Islet precursor cell (in vitro differentiated cells): ENCODE data around the gene NSUN6.
A peak's percentile ranks its signal among the peaks of the same experiment; 100 is the strongest.
"Not testable (repeated sequence)": the region's sequence is repeated elsewhere in the genome, so short reads cannot be mapped to it uniquely, and the experiment has no call there.

Experiments used
- DNase-seq: peaks from one replicate; pipeline ENCODE4 v3.0.0-alpha.2; 2018

The NSUN6 gene

DNA sequence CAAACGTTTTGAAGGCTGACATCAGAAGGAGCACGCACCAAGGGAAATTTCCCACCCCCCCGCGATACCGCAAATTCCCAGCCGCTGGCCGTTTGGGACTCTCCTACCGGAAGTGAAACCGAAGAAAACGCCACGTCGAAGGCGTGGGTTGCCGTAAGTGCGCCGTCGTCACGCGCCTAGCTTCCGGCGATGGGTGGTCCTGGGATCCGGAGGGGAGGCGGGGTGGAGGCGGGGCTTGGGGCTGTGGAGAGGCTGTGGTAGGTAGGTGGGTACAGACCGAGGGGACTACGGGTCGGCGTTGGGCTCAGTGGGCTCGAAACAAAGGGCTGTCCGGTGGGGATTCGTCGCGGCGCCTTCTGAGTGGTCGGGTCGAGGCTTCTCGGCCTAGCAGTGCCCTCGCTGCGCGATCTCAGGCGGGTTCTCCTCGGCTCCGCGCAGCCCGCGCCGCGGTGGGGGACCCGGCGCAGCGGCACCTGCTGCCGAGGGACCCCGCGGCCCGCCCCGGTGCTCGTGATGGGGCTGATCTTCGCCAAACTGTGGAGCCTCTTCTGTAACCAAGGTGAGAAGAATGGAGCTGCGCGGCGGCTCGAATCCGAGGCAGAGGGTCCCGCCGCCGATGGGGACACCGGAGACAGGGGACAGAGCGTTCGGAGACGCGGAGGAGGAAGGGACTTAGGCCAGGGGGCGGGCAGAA, 7.9 kb upstream of the NSUN6 start, which contains the start of gene ARL5B:
TSS of gene ARL5B (plus strand) at position 307 of the 694 bp plus-strand sequence. CDS start at position 514, 207 bp downstream.
- peak; percentile 99 for DNase-seq

DNA sequence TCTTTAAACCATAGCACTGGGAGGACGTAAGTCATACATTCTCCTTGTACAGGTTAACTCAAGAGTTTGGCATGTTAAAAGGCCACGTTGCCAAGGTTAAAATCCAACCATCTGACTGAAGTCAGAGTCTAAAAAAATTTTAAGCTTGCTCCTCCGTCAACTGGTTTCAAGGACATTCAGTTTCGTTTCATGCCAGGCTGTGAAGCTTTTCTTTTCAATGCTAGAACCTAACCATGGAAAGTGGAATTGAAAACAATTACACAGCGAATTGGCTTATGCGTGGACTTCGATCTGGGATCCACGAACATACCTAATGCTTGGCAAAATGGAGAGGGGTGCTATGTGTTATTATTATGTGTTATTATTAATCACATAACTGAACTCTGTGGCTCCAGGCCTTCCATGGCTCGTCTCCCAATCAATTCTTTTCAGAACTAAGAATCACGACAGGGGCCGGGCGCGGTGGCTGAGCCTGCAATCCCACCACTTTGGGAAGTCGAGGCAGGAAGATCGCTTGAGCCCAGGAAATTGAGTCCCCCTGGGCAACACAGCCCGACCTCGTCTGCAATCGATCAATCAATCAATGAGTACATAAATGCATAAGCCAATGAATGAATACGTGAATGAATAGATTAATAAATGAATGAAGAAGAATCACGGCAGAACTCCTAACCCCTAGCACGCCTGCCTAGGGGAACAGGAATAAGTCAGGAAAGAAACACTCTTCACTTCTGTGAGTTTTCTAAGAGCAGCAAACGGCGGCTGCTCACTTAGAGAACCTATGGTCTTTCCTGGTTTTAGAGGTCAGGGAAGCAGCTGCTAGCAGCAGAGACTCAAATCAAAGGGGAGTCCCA, 7.1 kb upstream of the NSUN6 start:
- DNase-seq = no peak

DNA sequence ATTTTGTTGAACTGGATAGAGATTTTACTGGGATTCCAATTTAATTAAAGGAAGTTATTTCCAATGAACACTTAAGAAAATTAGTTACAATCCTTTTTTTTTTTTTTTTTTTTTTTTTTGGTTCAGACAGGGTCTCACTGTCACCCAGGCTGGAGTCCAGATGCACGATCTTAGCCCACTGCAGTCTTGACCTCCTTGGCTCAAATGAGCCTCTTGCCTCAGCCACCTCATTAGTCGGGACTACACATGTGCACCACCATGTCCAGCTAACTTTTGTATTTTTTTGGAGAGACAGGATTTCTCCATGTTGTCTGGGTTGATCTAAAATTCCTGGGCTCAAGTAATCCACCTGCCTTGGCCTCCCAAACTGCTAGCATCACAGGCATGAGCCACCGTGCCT, 5.3 kb upstream of the NSUN6 start:
- DNase-seq = no peak

GRCh38 chr10:18653112-18653511, 1.7 kb upstream of the NSUN6 start:
- DNase-seq = no peak

- DNase-seq = no peak
Observed at GRCh38 chr10:18650404-18650997, 886 bp downstream of the NSUN6 start.

DNA sequence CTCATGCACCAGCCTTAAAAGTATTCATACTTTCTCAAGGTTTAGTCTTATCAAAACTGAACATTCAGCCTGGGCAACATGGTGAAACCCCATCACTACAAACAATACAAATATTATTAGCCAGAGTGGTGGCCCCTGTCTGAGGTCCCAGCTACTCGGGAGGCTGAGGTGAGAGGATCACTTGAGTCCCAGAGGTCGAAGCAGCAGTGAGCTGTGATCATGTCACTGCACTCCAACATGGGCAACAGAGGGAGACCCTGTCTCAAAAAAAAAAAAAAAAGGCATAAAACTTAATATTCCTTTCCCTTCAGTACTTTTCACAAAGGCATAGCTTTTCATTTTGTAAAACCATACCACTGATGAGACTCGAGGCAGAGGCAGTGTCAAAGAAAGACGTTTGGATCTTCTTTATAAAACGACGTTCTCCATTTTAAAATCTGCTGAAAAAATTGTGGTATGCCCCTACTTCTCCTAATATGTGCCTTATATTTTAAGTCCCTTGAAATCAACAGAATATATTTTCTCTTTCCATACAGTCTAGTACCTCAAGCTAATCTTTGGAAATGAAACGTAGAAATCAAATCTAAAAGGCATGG, 1.9 kb downstream of the NSUN6 start:
- DNase-seq = no peak

DNA sequence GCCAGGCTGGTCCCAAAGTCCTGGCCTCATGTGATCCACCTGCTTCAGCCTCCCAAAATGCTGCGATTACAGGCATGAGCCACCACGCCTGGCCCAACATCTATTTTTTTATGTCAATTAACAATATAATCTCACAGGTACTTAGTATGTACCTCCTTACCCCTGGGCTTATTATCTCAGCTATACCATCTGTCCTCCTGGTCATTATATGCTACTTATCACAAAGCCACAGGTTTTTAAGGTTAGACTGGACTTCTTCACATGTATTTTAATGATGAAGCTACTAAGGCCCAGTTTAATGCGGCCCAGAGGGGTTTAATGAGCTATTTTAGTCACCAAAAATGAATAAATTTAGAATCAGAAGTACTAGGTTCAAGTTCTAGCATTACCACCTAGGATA, 3.4 kb downstream of the NSUN6 start:
- DNase-seq = no peak

GRCh38 chr10:18647151-18647550, 4.2 kb downstream of the NSUN6 start:
- no peak for DNase-seq

DNA sequence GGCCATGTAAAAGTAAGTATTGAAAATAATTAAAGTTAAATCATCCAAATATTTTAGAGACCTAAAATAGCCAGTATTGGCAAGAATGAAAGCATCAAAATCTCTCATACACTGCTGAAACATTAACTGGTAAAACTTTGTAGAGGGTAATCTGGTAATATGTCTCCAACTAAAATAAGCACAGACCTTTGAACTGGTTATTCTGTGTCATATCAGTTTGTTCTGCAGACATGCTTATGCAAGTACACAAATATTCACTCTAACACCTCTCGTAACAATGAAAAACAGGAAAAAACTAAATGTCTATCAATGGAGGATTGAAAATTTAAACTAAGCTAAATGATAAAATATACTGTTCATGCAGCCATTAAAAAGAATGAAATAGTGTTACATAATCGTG, 11.7 kb downstream of the NSUN6 start:
- DNase-seq = not testable (repeated sequence)

DNA sequence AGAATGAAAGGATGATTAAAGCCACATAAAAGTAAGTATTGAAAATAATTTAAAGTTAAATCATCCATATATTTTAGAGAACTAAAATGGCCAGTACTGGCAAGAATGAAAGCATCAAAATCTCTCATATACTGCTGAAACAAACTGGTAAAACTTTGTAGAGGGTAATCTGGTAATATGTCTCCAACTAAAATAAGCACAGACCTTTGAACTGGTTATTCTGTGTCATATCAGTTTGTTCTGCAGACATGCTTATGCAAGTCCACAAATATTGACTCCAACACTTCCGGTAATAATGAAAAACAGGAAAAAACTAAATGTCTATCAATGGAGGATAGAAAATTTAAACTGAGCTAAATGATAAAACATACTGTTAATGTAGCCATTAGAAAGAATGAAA, 14.0 kb downstream of the NSUN6 start:
- DNase-seq = not testable (repeated sequence)

DNA sequence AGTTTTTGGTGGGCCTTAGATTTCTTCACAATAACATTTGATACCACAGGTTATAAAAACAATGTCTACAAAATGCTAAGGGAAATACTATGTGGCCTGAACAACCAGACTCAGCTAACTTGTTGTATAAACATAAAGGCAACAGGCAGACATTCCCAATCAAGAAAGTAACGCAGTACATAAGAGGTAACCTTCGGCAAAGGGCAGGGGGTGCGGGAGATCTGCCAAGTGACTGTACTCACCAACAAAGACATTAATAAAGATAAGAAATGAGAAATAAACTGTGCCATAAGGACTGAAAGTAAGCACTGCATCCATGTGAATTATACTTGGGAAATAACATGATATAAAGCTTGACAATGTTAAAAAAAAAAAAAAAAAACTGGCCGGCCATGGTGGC, 15.4 kb downstream of the NSUN6 start:
- no peak for DNase-seq

DNA sequence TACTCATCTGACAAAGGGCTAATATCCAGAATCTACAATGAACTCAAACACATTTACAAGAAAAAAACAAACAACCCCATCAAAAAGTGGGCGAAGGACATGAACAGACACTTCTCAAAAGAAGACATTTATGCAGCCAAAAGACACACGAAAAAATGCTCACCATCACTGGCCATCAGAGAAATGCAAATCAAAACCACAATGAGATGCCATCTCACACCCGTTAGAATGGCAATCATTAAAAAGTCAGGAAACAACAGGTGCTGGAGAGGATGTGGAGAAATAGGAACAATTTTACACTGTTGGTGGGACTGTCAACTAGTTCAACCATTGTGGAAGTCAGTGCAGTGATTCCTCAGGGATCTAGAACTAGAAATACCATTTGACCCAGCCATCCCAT, 18.9 kb downstream of the NSUN6 start:
- not testable (repeated sequence) for DNase-seq

GRCh38 chr10:18627452-18628018, 23.9 kb downstream of the NSUN6 start:
- peak; percentile 93 for DNase-seq

DNA sequence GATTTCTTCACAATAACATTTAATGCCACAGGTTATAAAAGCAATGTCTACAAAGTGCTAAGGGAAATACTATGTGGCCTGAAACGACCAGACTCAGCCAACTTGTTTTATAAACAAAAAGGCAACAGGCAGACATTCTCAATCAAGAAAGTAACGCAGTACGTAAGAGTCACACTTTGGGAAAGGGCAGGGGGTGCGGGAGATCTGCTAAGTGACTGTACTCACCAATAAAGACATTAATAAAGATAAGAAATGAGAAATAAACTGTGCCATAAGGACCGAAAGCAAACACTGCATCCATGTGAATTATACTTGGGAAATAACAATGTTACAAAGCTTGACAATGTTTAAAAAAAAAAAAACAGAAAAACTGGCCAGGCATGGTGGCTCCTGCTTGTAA, 25.5 kb downstream of the NSUN6 start:
- no peak for DNase-seq

DNA sequence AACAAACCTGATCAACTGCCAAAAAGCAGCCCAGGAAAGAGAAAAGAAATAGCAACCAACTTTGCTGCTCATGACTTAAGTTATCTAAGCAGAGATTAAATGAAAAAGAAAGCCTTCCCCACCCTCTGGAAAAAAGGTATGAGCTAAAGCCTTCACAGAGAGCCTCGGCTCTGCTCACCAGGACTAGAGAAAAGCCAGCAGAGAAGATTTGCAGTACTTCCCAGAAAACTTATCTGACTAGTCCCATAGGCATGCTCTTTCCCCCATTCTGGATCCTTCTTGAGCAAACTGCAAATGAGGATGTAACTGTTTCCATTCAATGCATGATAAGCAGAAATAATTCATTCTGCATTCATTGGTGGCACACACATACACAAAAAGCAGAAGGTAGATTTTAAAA, 27.7 kb downstream of the NSUN6 start:
- not testable (repeated sequence) for DNase-seq

- no peak for DNase-seq
Observed at GRCh38 chr10:18620856-18621255, 30.5 kb downstream of the NSUN6 start.

GRCh38 chr10:18619016-18619415, 32.4 kb downstream of the NSUN6 start:
- DNase-seq = no peak

GRCh38 chr10:18616337-18616736, 35.0 kb downstream of the NSUN6 start:
- DNase-seq = no peak

DNA sequence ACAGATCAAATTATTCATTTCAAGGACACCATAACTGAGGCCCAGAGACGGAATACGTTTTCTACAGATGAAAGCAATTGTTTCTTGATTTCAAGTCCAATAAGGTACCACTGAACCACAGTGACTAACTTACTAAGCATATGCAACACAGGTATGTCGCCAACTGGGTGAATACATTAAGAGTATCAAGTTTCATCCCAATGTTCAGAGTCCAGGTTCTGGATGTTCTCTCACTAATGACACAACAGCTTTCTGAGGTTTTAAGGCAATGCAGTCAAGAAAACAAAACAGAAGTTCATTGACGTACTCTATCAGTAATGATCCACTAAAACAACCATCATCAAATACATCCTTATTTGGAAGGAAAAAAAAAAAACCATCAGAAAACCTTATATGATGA, 35.8 kb downstream of the NSUN6 start:
- DNase-seq = no peak

DNA sequence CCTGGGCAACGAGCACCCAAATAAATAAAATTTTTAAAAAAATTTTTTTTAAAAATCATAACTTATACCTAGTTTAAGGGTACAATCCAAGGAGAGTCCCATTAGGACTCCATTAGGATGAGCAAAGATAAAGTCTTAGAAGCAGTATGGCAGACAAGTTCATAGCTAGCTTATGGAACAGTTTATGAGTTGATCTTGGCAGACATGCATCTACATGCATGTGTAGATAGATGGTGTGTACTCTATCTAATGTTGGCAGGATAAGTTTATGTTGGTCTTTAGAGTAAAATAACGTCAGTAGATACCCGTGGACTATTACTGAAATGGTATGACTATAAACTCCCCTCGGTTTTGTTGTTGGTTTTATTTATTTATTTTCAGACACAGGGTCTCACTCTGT, 40.2 kb downstream of the NSUN6 start:
- no peak for DNase-seq

- peak; percentile 83 for DNase-seq
Observed at GRCh38 chr10:18610517-18610916, 40.9 kb downstream of the NSUN6 start.

DNA sequence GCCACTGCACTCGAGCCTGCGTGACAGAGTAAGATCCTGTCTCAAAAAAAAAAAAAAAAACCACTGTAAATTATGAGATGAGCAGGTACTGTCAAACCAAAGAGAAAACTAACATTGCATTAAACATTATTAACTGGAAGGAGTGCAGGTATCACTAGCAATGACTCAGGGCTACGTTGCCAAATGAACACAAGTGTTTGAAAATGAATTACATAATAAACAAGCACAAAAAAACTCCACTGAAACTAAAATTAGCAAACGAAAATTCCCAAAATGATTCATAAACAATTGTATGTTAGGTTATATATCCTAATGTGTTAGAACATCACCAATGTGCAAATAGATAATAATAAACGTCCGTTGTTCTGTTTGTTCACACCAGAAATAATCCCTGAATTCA, 42.8 kb downstream of the NSUN6 start:
- no peak for DNase-seq
